ENCODE data around the gene RNF227. TPM values are rescaled to one million over a fixed set of nuclear protein-coding genes. Genes with fewer than 3 reads are reported as not detected.

Gene RNF227
- total RNA-seq, 1 donor from 2014 or later: 5.0 TPM

Other genes with a start within 250 kb of the RNF227 start
- gene TP53, start 228.8 kb downstream of the RNF227 start, total RNA-seq: 165 and 174 TPM in 2 replicates
- 33.2 and 34.5 TPM in 2 replicates for gene WRAP53, start 227.8 kb downstream of the RNF227 start, total RNA-seq
- not detected in 2 replicates for gene EFNB3, start 211.1 kb downstream of the RNF227 start, total RNA-seq
- gene DNAH2, start 198.5 kb downstream of the RNF227 start, total RNA-seq: not detected in 2 replicates
- gene KDM6B, start 82.1 kb downstream of the RNF227 start, total RNA-seq: 96.0 and 99.6 TPM in 2 replicates
- gene TMEM88, start 61.2 kb downstream of the RNF227 start, total RNA-seq: 4.1 and 6.1 TPM in 2 replicates
- gene NAA38, start 58.7 kb downstream of the RNF227 start, total RNA-seq: 52.6 and 53.0 TPM in 2 replicates
- 8.8 and 10.5 TPM in 2 replicates for gene CYB5D1, start 58.3 kb downstream of the RNF227 start, total RNA-seq
- gene CHD3, start 27.5 kb downstream of the RNF227 start, total RNA-seq: 158 and 164 TPM in 2 replicates
- gene KCNAB3, start 13.6 kb upstream of the RNF227 start, total RNA-seq: 9.9 and 11.3 TPM in 2 replicates
- gene TRAPPC1, start 15.7 kb upstream of the RNF227 start, total RNA-seq: 156 and 190 TPM in 2 replicates
- gene CNTROB, start 15.9 kb upstream of the RNF227 start, total RNA-seq: 60.0 and 60.3 TPM in 2 replicates
- gene GUCY2D, start 86.3 kb upstream of the RNF227 start, total RNA-seq: not detected in 2 replicates
- not detected in 2 replicates for gene ALOX15B, start 122.8 kb upstream of the RNF227 start, total RNA-seq
- 0.87 and 1.4 TPM in 2 replicates for gene ALOX12B, start 171.4 kb upstream of the RNF227 start, total RNA-seq
- gene ALOXE3, start 202.2 kb upstream of the RNF227 start, total RNA-seq: not detected in 2 replicates
- gene HES7, start 207.8 kb upstream of the RNF227 start, total RNA-seq: 2.4 and 3.1 TPM in 2 replicates
- 41.8 and 43.2 TPM in 2 replicates for gene PER1, start 236.1 kb upstream of the RNF227 start, total RNA-seq
- gene VAMP2, start 246.7 kb upstream of the RNF227 start, total RNA-seq: 44.6 and 44.7 TPM in 2 replicates

All from activated T-helper 2 cell treated with anti-CD3 and anti-CD28 coated beads, Interferon-gamma antibody, Interleukin-2, Interleukin-4, amounts not matched to agents 10 μg/mL and 5 μg/mL and 100 μg/mL, durations not matched to agents 14 hours and 24 hours and 36 hours (primary cell).